Caco-2 (cell line): ENCODE data around the gene CLSTN2. TPM values are rescaled to one million over a fixed set of nuclear protein-coding genes. Genes with fewer than 3 reads are reported as not detected.

Experiments used
- BruUV-seq: library from RNA; stranded (reverse); fragments of 400-500 nt; replicated peaks from 2 replicates; lab custom pipeline; 2021; lab: Mats Ljungman, UMichigan
- CTCF ChIA-PET: fragments of 300-600 bp; sonication (Branson Sonifier 250); formaldehyde crosslinking; loops from one replicate; lab custom pipeline; 2022; ENCODE audit warnings: antibody characterized with exemption; lab: Charles Lee
- POLR2A ChIA-PET: fragments of 300-600 bp; sonication (Branson Sonifier 250); formaldehyde crosslinking; loops from one replicate; lab custom pipeline; 2022; ENCODE audit warnings: antibody characterized with exemption; lab: Charles Lee
- DNase-seq, 2 experiments: peaks; one replicate each; pipeline versions ENCODE4 v3.0.0 to v3.0.0-alpha.2; 2020 to 2022
- H3K27me3 ChIP-seq: replicated peaks from 2 replicates; pipeline ENCODE4 v1.6.0; 2011; ENCODE audit warnings: low read length; ENCODE audit not compliant: control insufficient read depth, insufficient read depth
- H3K36me3 ChIP-seq: 2 replicates; pipeline ENCODE4 v1.5.1; 2011; ENCODE audit warnings: low read length; ENCODE audit not compliant: control insufficient read depth, insufficient read depth
- H3K4me1 ChIP-seq: fragments of 250-450 bp; sonication (Bioruptor Pico); 2 replicates; pipeline ENCODE4 v1.5.1; 2020; ENCODE audit warnings: mild to moderate bottlenecking
- H3K4me3 ChIP-seq: 2 replicates; pipeline ENCODE4 v1.5.1; 2011; ENCODE audit warnings: low read depth, mild to moderate bottlenecking, control low read depth, low read length
- H3K9me3 ChIP-seq: fragments of 250-450 bp; sonication (Bioruptor Pico); 2 replicates; pipeline ENCODE4 v1.5.1; 2020; ENCODE audit warnings: mild to moderate bottlenecking, moderate library complexity
- H3K27ac Mint-ChIP-seq: one replicate; pipeline ENCODE4 v1.8.0; 2022; ENCODE audit warnings: mixed read lengths; ENCODE audit not compliant: unreplicated experiment
- H3K27me3 Mint-ChIP-seq: one replicate; pipeline ENCODE4 v1.8.0; 2022; ENCODE audit warnings: mixed read lengths; ENCODE audit not compliant: insufficient read depth, unreplicated experiment
- H3K36me3 Mint-ChIP-seq: one replicate; pipeline ENCODE4 v1.8.0; 2022; ENCODE audit warnings: mild to moderate bottlenecking, mixed read lengths; ENCODE audit not compliant: insufficient read depth, unreplicated experiment
- H3K4me1 Mint-ChIP-seq: one replicate; pipeline ENCODE4 v1.8.0; 2022; ENCODE audit warnings: low read depth, mixed read lengths; ENCODE audit not compliant: unreplicated experiment
- H3K4me3 Mint-ChIP-seq: one replicate; pipeline ENCODE4 v1.8.0; 2022; ENCODE audit warnings: mild to moderate bottlenecking, moderate library complexity, mixed read lengths; ENCODE audit not compliant: unreplicated experiment
- H3K9me3 Mint-ChIP-seq: one replicate; pipeline ENCODE4 v1.8.0; 2022; ENCODE audit warnings: mixed read lengths; ENCODE audit not compliant: unreplicated experiment
- intact Hi-C: fragments of 100-400 bp; cut with micrococcal nuclease; formaldehyde crosslinking; loops from one replicate; pipeline ENCODE4 v1.10.0; 2022; ENCODE audit not compliant: unreplicated experiment
- total RNA-seq: library from RNA; stranded (reverse); gene quantifications from 2 replicates; pipeline ENCODE4 v1.2.3, GENCODE V29; 2022
- TF ChIP-seq, protein P1 (sequence below), 2 experiments: fragments of 200-600 bp in 1 of 2; IDR thresholded peaks; 1 replicate in 1 of 2; 2 replicates in 1 of 2; pipeline versions ENCODE4 v1.5.1 to v1.8.0; 2011 to 2022; ENCODE audit warnings: antibody characterized with exemption in 1 of 2, control low read depth in 1 of 2, inconsistent platforms in 1 of 2, low read depth in 1 of 2, low read length in 1 of 2, mild to moderate bottlenecking in 1 of 2, moderate library complexity in 1 of 2; ENCODE audit not compliant: insufficient read depth in 1 of 2, severe bottlenecking in 1 of 2, unreplicated experiment in 1 of 2

The CLSTN2 gene
- total RNA-seq, 1 experiment from 2014 or later = 26.1 TPM

DNA sequence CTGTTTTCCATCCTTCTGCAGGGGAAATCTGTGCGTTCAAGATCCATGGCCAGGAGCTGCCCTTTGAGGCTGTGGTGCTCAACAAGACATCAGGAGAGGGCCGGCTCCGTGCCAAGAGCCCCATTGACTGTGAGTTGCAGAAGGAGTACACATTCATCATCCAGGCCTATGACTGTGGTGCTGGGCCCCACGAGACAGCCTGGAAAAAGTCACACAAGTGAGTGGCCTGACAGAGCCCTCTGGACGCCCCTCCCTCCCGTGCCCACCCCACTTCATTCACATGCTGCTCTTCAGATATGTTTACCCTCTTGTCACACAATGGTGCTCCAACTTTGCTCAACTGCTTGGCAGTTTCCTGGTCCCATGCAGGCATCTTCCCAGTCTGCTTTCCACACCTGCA is 468.6 kb downstream of the CLSTN2 start:
- H3K27me3 Mint-ChIP-seq = no peaks in the 10 kb centered on the region
- ChIA-PET CTCF (no interaction called here), POLR2A (no interaction called here)
- H3K27me3 ChIP-seq = no peaks in the 10 kb centered on the region
- H3K9me3 Mint-ChIP-seq = no peaks in the 10 kb centered on the region
- no peak overlapping the region for H3K27ac Mint-ChIP-seq
- H3K4me3 ChIP-seq = no peak overlapping the region
- TF ChIP-seq, protein P1, sequence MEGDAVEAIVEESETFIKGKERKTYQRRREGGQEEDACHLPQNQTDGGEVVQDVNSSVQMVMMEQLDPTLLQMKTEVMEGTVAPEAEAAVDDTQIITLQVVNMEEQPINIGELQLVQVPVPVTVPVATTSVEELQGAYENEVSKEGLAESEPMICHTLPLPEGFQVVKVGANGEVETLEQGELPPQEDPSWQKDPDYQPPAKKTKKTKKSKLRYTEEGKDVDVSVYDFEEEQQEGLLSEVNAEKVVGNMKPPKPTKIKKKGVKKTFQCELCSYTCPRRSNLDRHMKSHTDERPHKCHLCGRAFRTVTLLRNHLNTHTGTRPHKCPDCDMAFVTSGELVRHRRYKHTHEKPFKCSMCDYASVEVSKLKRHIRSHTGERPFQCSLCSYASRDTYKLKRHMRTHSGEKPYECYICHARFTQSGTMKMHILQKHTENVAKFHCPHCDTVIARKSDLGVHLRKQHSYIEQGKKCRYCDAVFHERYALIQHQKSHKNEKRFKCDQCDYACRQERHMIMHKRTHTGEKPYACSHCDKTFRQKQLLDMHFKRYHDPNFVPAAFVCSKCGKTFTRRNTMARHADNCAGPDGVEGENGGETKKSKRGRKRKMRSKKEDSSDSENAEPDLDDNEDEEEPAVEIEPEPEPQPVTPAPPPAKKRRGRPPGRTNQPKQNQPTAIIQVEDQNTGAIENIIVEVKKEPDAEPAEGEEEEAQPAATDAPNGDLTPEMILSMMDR (IDR thresholded peaks at IDR 0.05; ENCODE audit: insufficient read depth in 1 of 2, low read depth in 1 of 2, low read length in 1 of 2, severe bottlenecking in 1 of 2, unreplicated experiment in 1 of 2) = no peak
- H3K4me1 ChIP-seq = no peaks in the 10 kb centered on the region
- no peaks in the 10 kb centered on the region for H3K9me3 ChIP-seq
- intact Hi-C loops = no loop called here
- DNase-seq = no peak
- H3K4me1 Mint-ChIP-seq = no peaks in the 10 kb centered on the region
- no TSS peak for BruUV-seq
- H3K36me3 ChIP-seq = no peaks in the 10 kb centered on the region
- no peaks in the 10 kb centered on the region for H3K36me3 Mint-ChIP-seq
- no peak overlapping the region for H3K4me3 Mint-ChIP-seq

DNA sequence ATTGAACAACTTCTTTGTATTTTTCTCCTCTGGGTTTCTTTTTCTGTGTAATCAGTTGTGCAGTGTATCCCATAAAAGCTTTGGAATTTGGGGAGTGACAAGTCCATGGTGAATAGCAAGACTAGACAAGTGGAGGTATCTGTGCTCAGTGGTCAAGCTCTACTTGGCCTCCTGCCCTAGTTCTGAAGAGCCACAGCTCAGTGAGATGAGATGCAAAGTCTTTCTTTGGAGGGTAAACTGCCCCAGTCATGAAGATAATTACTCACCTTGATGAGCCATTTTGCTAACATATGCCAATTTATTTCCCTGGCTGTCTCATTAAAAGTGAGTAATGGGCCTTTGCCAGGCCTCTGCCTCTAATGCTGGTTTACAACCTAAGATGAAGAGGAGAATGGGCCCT is 471.7 kb downstream of the CLSTN2 start:
- H3K4me1 ChIP-seq = no peaks in the 10 kb centered on the region

DNA sequence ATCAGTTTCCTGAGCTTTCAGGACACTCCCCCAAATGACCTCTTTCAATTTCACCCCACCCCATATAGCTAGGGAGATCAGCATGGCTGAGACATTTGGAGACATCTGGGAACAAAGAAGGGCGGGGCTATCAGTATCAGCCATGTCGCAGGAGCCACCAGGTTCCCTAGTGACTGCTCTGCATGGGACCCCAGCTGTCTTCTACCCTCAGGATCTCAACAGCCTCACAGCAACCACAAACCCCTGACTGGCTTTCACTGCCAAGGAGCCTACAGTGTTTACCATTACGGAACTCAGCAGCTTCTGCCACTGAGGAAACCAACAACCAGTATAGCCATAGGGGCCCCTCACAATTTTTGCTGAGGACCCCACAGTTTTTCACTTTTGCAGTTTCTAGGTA is 473.3 kb downstream of the CLSTN2 start:
- Mint-ChIP-seq H3K27ac (no peak overlapping the region), H3K9me3 (no peaks in the 10 kb centered on the region), H3K4me1 (no peaks in the 10 kb centered on the region), H3K36me3 (peaks cover 4% of the 10 kb centered on the region), H3K27me3 (no peaks in the 10 kb centered on the region), H3K4me3 (no peak overlapping the region)
- H3K9me3 ChIP-seq = no peaks in the 10 kb centered on the region
- no peaks in the 10 kb centered on the region for H3K4me1 ChIP-seq
- CTCF ChIA-PET = no interaction called here
- no peaks in the 10 kb centered on the region for H3K36me3 ChIP-seq
- no peak for DNase-seq
- intact Hi-C loops = no loop called here
- TF ChIP-seq, protein P1 (IDR thresholded peaks at IDR 0.05; ENCODE audit: insufficient read depth in 1 of 2, low read depth in 1 of 2, low read length in 1 of 2, severe bottlenecking in 1 of 2, unreplicated experiment in 1 of 2) = no peak
- POLR2A ChIA-PET = no interaction called here
- no peaks in the 10 kb centered on the region for H3K27me3 ChIP-seq
- BruUV-seq = no TSS peak
- no peak overlapping the region for H3K4me3 ChIP-seq

More for the DNA sequence above, 471.7 kb downstream of the CLSTN2 start:
- ChIA-PET POLR2A (no interaction called here), CTCF (no interaction called here)
- Histone ChIP-seq H3K9me3 (no peaks in the 10 kb centered on the region), H3K4me3 (no peak overlapping the region), H3K27me3 (no peaks in the 10 kb centered on the region), H3K36me3 (no peaks in the 10 kb centered on the region)
- H3K27me3 Mint-ChIP-seq = no peaks in the 10 kb centered on the region
- TF ChIP-seq, protein P1 (IDR thresholded peaks at IDR 0.05; ENCODE audit: insufficient read depth in 1 of 2, low read depth in 1 of 2, low read length in 1 of 2, severe bottlenecking in 1 of 2, unreplicated experiment in 1 of 2) = no peak
- no peaks in the 10 kb centered on the region for H3K4me1 Mint-ChIP-seq
- no peaks in the 10 kb centered on the region for H3K9me3 Mint-ChIP-seq
- H3K4me3 Mint-ChIP-seq = no peak overlapping the region
- no TSS peak for BruUV-seq
- intact Hi-C loops = no loop called here
- H3K27ac Mint-ChIP-seq = no peak overlapping the region
- peaks cover 4% of the 10 kb centered on the region for H3K36me3 Mint-ChIP-seq
- DNase-seq = no peak
